KMS-11 (cell line): ENCODE results near the gene DMKN.

ENCODE experiments used
- H2AFZ ChIP-seq: fragments of 200-600 bp; sonication (generic); 2 replicates; pipeline ENCODE4 v1.6.1; 2016; ENCODE audit warnings: antibody characterized with exemption, mixed run types, low read depth
- H3K27ac ChIP-seq: fragments of 200-600 bp; sonication (generic); 2 replicates; pipeline ENCODE4 v1.6.1; 2016; ENCODE audit warnings: mild to moderate bottlenecking, mixed run types
- H3K27me3 ChIP-seq: fragments of 200-600 bp; sonication (generic); 2 replicates; pipeline ENCODE4 v1.6.1; 2017; ENCODE audit warnings: mild to moderate bottlenecking, low read depth, mixed run types, moderate library complexity; ENCODE audit not compliant: insufficient read depth
- H3K36me3 ChIP-seq: fragments of 200-600 bp; sonication (generic); 2 replicates; pipeline ENCODE4 v1.6.1; 2017; ENCODE audit warnings: mild to moderate bottlenecking, mixed run types; ENCODE audit not compliant: insufficient read depth
- H3K4me1 ChIP-seq: fragments of 200-600 bp; sonication (generic); 2 replicates; pipeline ENCODE4 v1.6.1; 2016; ENCODE audit warnings: mild to moderate bottlenecking, low read depth, mixed run types; ENCODE audit not compliant: poor library complexity, severe bottlenecking
- H3K4me2 ChIP-seq: fragments of 200-600 bp; sonication (generic); 2 replicates; pipeline ENCODE4 v1.7.0; 2016; ENCODE audit warnings: mild to moderate bottlenecking, mixed run types
- H3K4me3 ChIP-seq: fragments of 200-600 bp; sonication (generic); IDR thresholded peaks from 2 replicates; pipeline ENCODE4 v1.6.1; 2017; ENCODE audit warnings: low read depth, low read length, mixed read lengths; ENCODE audit not compliant: insufficient read depth
- H3K79me2 ChIP-seq: fragments of 200-600 bp; sonication (generic); 2 replicates; pipeline ENCODE4 v1.6.1; 2016; ENCODE audit warnings: low read depth, mixed run types; ENCODE audit not compliant: insufficient read depth
- H3K9ac ChIP-seq: fragments of 200-600 bp; sonication (generic); 2 replicates; pipeline ENCODE4 v1.6.1; 2016; ENCODE audit warnings: mild to moderate bottlenecking, mixed run types
- H4K20me1 ChIP-seq: fragments of 200-600 bp; sonication (generic); 2 replicates; pipeline ENCODE4 v1.6.1; 2016; ENCODE audit warnings: mild to moderate bottlenecking, mixed run types; ENCODE audit not compliant: insufficient read depth
- TF ChIP-seq, protein P1 (sequence below): fragments of 200-600 bp; sonication (generic); conservative IDR thresholded peaks from 2 replicates; pipeline ENCODE4 v1.6.1; 2017; ENCODE audit warnings: low read depth, mild to moderate bottlenecking, antibody characterized with exemption, low read length, moderate library complexity, mixed read lengths

DMKN gene

DNA sequence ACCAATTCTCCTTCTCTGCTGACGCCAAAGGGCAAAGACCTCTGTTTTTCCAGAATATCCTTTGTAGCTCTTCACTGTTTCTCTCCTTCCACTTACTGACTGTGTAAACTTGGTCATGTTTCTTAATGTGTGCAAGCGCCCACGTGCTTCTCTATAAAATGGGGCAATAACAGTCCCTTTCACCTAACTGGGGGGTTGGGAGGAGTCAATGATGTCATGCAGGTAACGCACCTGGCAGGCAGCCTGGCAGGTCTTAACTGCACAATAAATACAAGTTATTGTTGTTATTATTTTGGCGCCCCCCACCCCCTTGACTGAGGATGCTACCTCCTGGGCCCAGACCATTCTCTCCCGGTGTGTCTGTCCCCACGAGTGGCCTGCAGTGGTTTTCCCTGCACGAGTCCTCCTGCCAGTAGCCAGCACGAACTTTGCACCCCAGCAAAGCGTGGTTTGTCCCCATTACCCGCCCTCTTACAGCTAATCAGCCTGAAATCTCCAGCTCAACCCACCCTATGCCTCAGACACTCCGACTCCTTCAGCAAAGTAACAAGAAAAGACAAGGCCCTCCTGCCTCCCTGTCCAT, 9.4 kb upstream of the DMKN start:
- H2AFZ ChIP-seq, result no peak overlapping the region
- H3K4me2 ChIP-seq, result no peak overlapping the region
- H3K4me3 ChIP-seq, result no peak overlapping the region
- H4K20me1 ChIP-seq, result no peaks in the 10 kb centered on the region
- H3K9ac ChIP-seq, result no peak overlapping the region
- H3K79me2 ChIP-seq, result no peaks in the 10 kb centered on the region
- no peak overlapping the region for H3K27ac ChIP-seq
- no peaks in the 10 kb centered on the region for H3K4me1 ChIP-seq
- H3K36me3 ChIP-seq, result no peaks in the 10 kb centered on the region
- peaks cover 61% of the 10 kb centered on the region for H3K27me3 ChIP-seq
- TF ChIP-seq, protein P1, sequence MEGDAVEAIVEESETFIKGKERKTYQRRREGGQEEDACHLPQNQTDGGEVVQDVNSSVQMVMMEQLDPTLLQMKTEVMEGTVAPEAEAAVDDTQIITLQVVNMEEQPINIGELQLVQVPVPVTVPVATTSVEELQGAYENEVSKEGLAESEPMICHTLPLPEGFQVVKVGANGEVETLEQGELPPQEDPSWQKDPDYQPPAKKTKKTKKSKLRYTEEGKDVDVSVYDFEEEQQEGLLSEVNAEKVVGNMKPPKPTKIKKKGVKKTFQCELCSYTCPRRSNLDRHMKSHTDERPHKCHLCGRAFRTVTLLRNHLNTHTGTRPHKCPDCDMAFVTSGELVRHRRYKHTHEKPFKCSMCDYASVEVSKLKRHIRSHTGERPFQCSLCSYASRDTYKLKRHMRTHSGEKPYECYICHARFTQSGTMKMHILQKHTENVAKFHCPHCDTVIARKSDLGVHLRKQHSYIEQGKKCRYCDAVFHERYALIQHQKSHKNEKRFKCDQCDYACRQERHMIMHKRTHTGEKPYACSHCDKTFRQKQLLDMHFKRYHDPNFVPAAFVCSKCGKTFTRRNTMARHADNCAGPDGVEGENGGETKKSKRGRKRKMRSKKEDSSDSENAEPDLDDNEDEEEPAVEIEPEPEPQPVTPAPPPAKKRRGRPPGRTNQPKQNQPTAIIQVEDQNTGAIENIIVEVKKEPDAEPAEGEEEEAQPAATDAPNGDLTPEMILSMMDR, result no peak

DNA sequence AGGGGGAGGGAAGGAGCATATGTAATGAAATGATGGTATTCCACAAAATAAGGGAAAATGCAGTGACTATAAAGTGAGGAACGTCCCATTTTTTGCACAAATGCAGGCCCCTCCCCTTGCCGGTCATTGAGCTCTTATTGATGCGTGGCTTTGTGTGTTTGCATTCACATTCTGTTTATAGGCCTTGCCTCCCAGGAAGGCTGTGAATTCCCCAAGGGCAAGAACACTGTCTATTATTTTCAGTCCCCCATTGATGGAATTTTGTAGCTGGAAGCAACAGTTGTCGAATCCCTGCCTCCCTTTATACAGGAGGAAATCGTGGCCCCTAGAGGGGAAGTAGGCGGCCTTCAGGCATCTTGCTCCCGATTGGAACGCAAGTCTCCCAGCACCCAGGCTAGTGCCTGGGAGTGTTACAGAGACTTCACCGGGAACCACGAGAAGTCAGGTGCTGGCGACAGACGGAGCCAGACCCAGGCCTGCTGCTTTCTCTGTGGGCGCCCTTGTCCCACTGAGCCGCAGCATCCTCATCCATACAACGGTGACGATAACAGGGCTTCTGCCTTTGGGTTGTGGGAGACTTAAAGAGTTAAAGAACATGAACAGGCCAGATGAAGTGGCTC, 7.8 kb upstream of the DMKN start:
- Histone ChIP-seq H3K9ac (no peak overlapping the region), H3K4me2 (no peak overlapping the region), H3K4me3 (no peak overlapping the region), H2AFZ (no peak overlapping the region), H3K79me2 (no peaks in the 10 kb centered on the region), H3K4me1 (no peaks in the 10 kb centered on the region), H4K20me1 (no peaks in the 10 kb centered on the region), H3K36me3 (no peaks in the 10 kb centered on the region), H3K27me3 (peaks cover 68% of the 10 kb centered on the region), H3K27ac (no peak overlapping the region)
- TF ChIP-seq, protein P1, result no peak

DNA sequence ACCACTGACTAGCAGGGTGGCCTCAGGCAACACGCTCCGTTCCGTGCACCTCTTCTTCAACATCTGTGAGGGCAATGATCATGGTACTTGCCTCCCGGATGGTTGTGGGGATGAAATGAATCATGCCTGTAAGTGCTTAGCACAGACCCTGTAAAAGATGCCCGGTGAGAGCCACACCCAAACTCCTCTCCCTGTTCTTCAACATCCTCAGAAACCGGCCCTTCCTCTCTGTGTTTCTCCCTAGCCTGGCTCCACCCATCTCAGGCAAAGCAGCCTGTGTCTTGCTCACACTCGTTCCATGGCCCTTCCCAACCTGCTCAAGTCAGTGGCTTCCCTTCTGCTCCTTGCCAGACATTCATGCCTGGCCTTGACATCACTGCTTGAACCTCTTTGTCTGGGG, 5.8 kb upstream of the DMKN start:
- Histone ChIP-seq H3K79me2 (no peaks in the 10 kb centered on the region), H4K20me1 (no peaks in the 10 kb centered on the region), H3K4me2 (no peak overlapping the region), H3K4me1 (no peaks in the 10 kb centered on the region), H2AFZ (no peak overlapping the region), H3K9ac (no peak overlapping the region), H3K27ac (no peak overlapping the region), H3K4me3 (no peak overlapping the region), H3K36me3 (no peaks in the 10 kb centered on the region), H3K27me3 (peaks cover 65% of the 10 kb centered on the region)
- TF ChIP-seq, protein P1, result no peak

DNA sequence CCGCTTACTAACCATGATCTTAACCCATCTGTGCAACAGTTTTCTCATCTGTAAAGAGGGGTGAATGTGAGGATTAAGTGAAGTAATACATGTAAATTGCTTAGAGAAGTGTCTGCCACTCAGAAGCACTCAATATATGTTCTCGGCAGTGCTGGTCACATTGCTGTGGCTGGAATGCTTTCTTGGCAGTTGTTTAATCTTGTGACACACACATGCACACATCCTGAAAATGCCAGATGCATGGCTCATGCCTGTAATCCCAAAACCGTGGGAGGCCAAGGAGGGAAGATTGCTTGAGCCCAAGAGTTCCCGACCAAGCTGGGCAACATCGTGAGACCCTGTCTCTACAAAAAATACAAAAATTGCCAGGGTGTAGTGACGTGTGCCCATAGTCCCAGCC, 4.9 kb upstream of the DMKN start:
- H3K27ac ChIP-seq, result no peak overlapping the region
- no peak overlapping the region for H3K9ac ChIP-seq
- H3K4me2 ChIP-seq, result no peak overlapping the region
- H2AFZ ChIP-seq, result no peak overlapping the region
- no peaks in the 10 kb centered on the region for H3K79me2 ChIP-seq
- H3K36me3 ChIP-seq, result no peaks in the 10 kb centered on the region
- H4K20me1 ChIP-seq, result no peaks in the 10 kb centered on the region
- no peak overlapping the region for H3K4me3 ChIP-seq
- TF ChIP-seq, protein P1, result no peak
- no peaks in the 10 kb centered on the region for H3K4me1 ChIP-seq
- H3K27me3 ChIP-seq, result peaks cover 58% of the 10 kb centered on the region
